ENCODE results near the gene EFEMP2.

EFEMP2 gene

GRCh38 chr11:65857853-65858680 lies 14.5 kb downstream of the EFEMP2 start, which contains the start of gene CFL1:
Gene CFL1 (minus strand): TSS chr11:65858180. CDS start chr11:65858099, 81 bp downstream.
- Mint-ChIP-seq H3K36me3 (peaks cover 48% of the 10 kb centered on the region), H3K27ac (peak within 1 kb of the TSS; percentile 97), H3K4me1 (peaks cover 74% of the 10 kb centered on the region), H3K27me3 (no peaks in the 10 kb centered on the region), H3K9me3 (no peaks in the 10 kb centered on the region), H3K4me3 (peak within 1 kb of the TSS; percentile 90)
- ATAC-seq, result peak; percentile 82

DNA sequence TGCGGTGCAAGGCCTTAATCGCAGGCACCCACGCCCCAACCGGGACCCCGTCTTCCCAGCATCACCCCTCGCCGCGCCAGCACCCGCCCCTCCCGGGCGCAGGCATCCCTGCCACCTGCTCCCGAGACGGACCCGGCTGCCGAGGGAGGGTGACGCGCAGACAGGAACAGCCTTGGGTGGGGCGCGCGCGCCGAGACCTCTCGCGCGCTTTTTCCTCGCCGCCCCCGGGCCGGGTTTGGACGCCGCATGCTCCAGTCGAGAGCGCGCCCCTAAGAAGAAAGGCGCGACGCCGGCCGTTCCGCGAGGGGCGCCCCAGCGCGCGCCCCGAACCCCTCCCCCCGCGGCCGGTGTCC lies 15.1 kb downstream of the EFEMP2 start:
- peak overlapping the region; percentile 97 for H3K27ac Mint-ChIP-seq
- peaks cover 47% of the 10 kb centered on the region for H3K36me3 Mint-ChIP-seq
- no peaks in the 10 kb centered on the region for H3K27me3 Mint-ChIP-seq
- no peaks in the 10 kb centered on the region for H3K9me3 Mint-ChIP-seq
- peak; percentile 0 for ATAC-seq
- peaks cover 68% of the 10 kb centered on the region for H3K4me1 Mint-ChIP-seq
- H3K4me3 Mint-ChIP-seq, result peak overlapping the region; percentile 87

DNA sequence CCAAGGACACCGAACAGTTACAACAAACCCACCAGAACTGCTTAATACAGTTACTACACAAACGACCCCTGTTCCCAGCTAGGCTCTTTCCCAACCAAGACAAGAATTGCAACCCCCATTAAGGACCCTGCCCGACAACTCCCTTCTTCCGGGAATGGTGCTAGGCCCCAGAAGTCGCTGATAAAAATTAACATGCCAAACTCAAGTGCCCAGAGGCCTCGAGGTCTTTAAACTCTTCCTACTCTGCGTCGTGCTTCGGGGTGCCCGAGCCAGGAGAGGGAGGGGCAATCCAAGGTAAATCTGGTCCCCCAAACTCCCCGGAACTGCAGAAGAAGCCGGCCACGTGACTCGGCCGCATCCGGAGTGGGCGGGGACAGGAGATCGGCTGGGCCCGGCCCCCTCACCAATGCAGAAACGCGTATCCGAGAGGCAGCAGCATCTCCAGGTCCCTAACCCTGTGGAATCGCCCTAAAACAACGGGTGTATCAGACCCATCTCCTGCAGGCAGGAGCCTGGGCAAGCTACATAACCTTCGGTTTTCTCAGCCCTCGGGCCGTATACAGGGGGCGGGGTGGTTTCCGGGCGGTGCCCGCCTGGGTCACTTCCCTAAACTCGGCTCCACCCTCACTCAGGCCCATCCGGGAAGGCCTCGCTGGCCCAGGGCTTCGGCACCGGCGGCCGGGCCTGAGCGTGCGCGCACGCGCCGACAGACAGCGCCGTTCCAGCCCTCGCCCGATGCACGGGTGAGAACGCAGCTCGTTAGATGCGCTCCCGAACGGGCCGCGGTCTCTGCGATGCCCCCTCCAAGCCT lies 15.7 kb downstream of the EFEMP2 start:
- Mint-ChIP-seq H3K27me3 (no peaks in the 10 kb centered on the region), H3K27ac (peak overlapping the region; percentile 97), H3K9me3 (no peaks in the 10 kb centered on the region), H3K4me1 (peaks cover 66% of the 10 kb centered on the region), H3K4me3 (peak overlapping the region; percentile 87), H3K36me3 (peaks cover 51% of the 10 kb centered on the region)
- peak; percentile 65 for ATAC-seq

DNA sequence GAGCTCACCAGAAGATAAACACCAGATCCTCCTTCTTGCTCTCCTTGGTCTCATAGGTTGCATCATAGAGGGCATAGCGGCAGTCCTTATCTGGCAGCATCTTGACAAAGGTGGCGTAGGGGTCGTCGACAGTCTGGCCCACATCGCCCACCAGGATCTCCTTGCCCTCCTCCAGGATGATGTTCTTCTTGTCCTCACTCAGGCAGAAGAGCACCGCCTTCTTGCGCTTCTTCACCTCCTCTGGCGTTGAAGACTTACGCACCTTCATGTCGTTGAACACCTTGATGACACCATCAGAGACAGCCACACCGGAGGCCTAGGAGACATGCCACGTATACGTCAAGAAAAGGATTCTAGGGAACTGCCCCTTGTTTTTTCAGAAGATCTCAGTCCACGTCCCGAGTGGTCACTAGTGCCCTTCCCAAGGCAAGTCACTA lies 16.7 kb downstream of the EFEMP2 start:
- Mint-ChIP-seq H3K9me3 (no peaks in the 10 kb centered on the region), H3K4me1 (peaks cover 57% of the 10 kb centered on the region), H3K27me3 (no peaks in the 10 kb centered on the region), H3K36me3 (peaks cover 60% of the 10 kb centered on the region), H3K27ac (peak overlapping the region; percentile 97), H3K4me3 (peak overlapping the region; percentile 87)
- no peak for ATAC-seq

DNA sequence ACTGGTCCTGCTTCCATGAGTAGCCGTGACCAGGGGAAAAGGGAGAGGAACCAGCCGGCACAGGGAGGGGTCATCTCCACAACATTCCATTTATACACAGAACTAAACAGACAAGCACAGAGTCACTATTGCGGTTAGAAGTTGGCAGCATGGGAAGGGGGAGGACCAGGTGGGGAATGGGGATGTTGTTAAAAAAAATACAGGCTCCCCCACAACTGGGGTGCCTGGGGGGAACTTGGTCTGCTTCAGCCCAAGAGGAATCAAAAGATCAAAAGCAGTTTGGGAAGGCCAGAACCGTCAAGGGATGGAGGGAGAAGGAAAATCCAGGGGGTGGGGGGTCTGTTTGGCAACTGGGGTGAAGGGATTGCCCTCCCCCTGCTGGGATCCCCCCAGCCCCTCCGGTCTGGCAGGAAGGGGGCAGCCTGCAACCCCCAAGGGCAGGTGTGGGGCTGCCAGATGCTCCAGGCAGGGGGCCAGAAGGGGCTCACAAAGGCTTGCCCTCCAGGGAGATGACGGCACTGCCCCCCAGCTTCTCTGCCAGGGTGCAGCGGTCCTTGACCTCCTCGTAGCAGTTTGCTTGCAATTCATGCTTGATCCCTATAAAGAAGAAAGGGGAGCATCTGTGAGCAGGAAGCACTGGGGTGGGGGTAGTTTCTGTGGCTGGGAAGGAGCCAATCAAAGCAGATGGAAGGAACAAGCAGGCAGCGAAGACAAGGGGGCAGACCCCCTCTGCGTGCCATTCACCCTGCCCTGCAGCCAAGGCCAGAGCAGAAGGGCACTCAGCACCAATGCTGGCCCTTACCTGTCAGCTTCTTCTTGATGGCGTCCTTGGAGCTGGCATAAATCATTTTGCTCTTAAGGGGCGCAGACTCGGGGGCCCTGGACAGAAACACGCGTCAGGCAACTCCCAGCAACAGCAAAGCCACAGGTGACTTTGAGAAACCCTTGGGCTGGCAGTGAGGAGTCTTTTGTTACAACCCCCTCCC lies 17.5 kb downstream of the EFEMP2 start:
- peaks cover 53% of the 10 kb centered on the region for H3K4me1 Mint-ChIP-seq
- H3K27me3 Mint-ChIP-seq, result no peaks in the 10 kb centered on the region
- H3K36me3 Mint-ChIP-seq, result peaks cover 66% of the 10 kb centered on the region
- peak overlapping the region; percentile 65 for H3K27ac Mint-ChIP-seq
- H3K4me3 Mint-ChIP-seq, result peak overlapping the region; percentile 87
- no peak for ATAC-seq
- no peaks in the 10 kb centered on the region for H3K9me3 Mint-ChIP-seq

DNA sequence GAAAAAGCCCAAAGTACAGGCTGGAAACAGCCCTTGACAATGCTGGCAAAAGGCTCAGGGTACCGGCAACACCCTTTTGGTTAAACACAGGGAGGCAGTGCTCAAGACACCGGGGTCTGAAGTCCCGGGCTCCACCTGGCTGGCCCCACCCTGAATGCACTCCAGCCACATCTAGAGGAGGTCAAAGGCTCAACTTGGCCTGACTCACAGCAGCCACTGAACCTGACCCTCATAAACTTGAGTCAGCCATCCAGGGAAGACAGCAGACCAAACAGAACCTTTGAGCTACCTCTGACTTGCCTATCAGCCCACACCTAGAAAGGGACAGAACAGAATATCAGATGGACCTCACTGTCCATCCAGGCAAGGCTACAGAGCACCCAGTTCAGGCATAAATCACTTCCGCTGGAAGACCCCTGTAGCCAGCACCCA lies 18.4 kb downstream of the EFEMP2 start:
- H3K4me3 Mint-ChIP-seq, result peak overlapping the region; percentile 46
- H3K4me1 Mint-ChIP-seq, result peaks cover 47% of the 10 kb centered on the region
- H3K27ac Mint-ChIP-seq, result no peak overlapping the region
- ATAC-seq, result no peak
- H3K36me3 Mint-ChIP-seq, result peaks cover 66% of the 10 kb centered on the region
- no peaks in the 10 kb centered on the region for H3K27me3 Mint-ChIP-seq
- no peaks in the 10 kb centered on the region for H3K9me3 Mint-ChIP-seq

- Mint-ChIP-seq H3K27ac (no peak overlapping the region), H3K4me3 (peak overlapping the region; percentile 24), H3K27me3 (no peaks in the 10 kb centered on the region), H3K4me1 (peaks cover 40% of the 10 kb centered on the region), H3K36me3 (peaks cover 66% of the 10 kb centered on the region), H3K9me3 (no peaks in the 10 kb centered on the region)
- no peak for ATAC-seq
Measured at GRCh38 chr11:65853246-65853979, 19.2 kb downstream of the EFEMP2 start.

- ATAC-seq, result no peak
Measured at GRCh38 chr11:65852508-65853245, 19.9 kb downstream of the EFEMP2 start.

GRCh38 chr11:65851811-65852507 lies 20.6 kb downstream of the EFEMP2 start:
- H3K9me3 Mint-ChIP-seq, result no peaks in the 10 kb centered on the region
- ATAC-seq, result no peak
- H3K4me1 Mint-ChIP-seq, result peaks cover 36% of the 10 kb centered on the region
- H3K27me3 Mint-ChIP-seq, result no peaks in the 10 kb centered on the region
- H3K27ac Mint-ChIP-seq, result no peak overlapping the region
- peak overlapping the region; percentile 12 for H3K4me3 Mint-ChIP-seq
- peaks cover 64% of the 10 kb centered on the region for H3K36me3 Mint-ChIP-seq

More at GRCh38 chr11:65852508-65853245, 19.9 kb downstream of the EFEMP2 start:
- Mint-ChIP-seq H3K9me3 (no peaks in the 10 kb centered on the region), H3K27ac (no peak overlapping the region), H3K36me3 (peaks cover 66% of the 10 kb centered on the region), H3K4me1 (peaks cover 36% of the 10 kb centered on the region), H3K4me3 (no peak overlapping the region), H3K27me3 (no peaks in the 10 kb centered on the region)

DNA sequence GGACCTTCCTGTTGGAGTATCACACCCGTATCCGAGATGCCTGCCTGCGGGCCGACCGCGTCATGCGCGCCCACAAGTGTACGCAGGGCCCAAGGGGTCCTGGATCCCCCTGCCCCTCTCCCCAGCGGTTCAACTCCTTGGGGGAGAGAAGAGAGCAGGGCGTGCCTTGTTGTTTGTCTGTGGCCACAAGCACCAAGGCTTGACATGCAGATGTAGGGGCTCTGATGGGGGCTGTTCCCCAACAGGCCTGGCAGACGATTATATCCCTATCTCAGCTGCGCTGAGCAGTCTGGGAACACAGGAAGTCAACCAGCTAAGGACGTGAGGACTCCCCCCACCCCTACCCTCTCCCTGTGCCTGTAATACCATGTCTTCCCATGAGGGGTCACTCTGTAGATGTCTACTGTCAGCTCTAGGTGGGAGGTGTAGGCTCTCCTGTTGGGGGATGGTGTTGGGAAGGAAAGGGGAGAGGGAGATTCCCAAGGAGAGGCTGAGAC lies 21.5 kb downstream of the EFEMP2 start:
- H3K4me3 Mint-ChIP-seq, result no peak overlapping the region
- no peak overlapping the region for H3K27ac Mint-ChIP-seq
- ATAC-seq, result peak; percentile 13
- H3K27me3 Mint-ChIP-seq, result no peaks in the 10 kb centered on the region
- peaks cover 28% of the 10 kb centered on the region for H3K4me1 Mint-ChIP-seq
- H3K9me3 Mint-ChIP-seq, result no peaks in the 10 kb centered on the region
- H3K36me3 Mint-ChIP-seq, result peaks cover 56% of the 10 kb centered on the region

DNA sequence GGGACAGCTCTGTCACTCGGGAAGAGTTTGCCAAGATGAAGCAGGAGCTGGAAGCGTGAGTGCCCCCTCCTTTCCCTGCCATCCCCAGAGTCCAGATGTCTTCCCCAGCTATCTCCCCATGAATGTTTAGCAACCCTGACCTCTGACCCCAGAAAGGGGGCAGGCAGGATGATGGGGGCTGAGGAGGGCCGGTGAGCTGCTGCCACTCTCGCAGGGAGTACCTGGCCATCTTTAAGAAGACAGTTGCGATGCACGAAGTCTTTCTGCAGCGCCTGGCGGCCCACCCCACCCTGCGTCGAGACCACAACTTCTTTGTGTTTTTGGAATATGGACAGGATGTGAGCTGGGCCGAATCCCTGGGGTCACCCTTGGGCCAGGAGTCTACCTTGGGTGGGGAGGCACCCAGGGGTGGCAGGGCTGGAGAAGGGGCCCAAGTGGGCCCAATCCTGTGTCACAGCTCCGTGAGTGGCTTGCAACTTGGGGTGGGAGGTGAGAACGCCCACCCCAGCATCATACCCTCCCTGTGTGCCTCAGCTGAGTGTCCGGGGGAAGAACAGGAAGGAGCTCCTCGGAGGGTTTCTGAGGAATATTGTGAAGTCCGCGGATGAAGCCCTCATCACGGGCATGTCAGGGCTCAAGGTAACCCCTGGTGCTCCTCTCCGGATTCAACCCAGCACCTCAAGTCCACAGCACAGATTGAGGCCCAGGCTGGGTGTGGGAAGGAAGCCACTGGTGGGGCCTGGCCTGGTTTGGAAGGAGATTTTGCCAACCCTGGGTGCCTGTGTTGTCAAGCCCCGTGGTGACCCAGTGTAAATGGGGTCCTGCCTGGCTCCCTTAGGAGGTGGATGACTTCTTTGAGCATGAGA lies 22.1 kb downstream of the EFEMP2 start:
- H3K9me3 Mint-ChIP-seq, result no peaks in the 10 kb centered on the region
- no peaks in the 10 kb centered on the region for H3K27me3 Mint-ChIP-seq
- H3K4me3 Mint-ChIP-seq, result no peak overlapping the region
- no peak for ATAC-seq
- H3K27ac Mint-ChIP-seq, result no peak overlapping the region
- H3K4me1 Mint-ChIP-seq, result peaks cover 24% of the 10 kb centered on the region
- peaks cover 49% of the 10 kb centered on the region for H3K36me3 Mint-ChIP-seq

DNA sequence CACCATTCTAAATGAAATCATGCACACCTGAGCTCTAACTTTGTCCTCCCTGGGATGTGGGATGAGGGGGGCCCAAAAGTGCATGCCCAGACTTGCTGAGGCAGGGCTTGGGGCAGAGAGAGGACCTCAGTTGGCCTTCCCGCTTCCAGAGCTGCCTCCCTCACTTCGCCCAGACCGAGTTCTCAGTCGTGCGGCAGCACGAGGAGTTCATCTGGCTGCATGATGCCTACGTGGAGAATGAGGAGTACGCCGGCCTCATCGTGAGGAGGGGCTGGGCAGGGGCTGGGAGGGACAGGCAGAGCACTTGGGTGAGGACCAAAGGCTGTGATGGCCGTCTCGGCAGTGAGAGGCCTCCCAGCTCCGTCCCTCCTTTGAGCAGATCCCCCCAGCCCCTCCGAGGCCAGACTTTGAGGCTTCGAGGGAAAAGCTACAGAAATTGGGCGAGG lies 22.8 kb downstream of the EFEMP2 start:
- Mint-ChIP-seq H3K36me3 (peaks cover 43% of the 10 kb centered on the region), H3K27ac (no peak overlapping the region), H3K27me3 (no peaks in the 10 kb centered on the region), H3K4me1 (peaks cover 17% of the 10 kb centered on the region), H3K9me3 (no peaks in the 10 kb centered on the region), H3K4me3 (no peak overlapping the region)
- ATAC-seq, result no peak

Measured in stimulated activated memory B cell treated with anti-CD40 and anti-IgM and Interleukin-4, amounts not matched to agents 10 μg/mL and 1 μg/mL and 100 μg/mL, for 72 hours (primary cell).